Type B pancreatic cell (in vitro differentiated cells): Measurements from ENCODE around the gene ATG7. TPM values are rescaled to one million over a fixed set of nuclear protein-coding genes. Genes with fewer than 3 reads are reported as not detected.
A peak's percentile ranks its signal among the peaks of the same experiment; 100 is the strongest.

Experiments
- DNase-seq: peaks from one replicate; pipeline ENCODE4 v3.0.0; 2021; ENCODE audit warnings: mixed read lengths; ENCODE audit not compliant: unreplicated experiment; ENCODE audit errors: extremely low spot score
- H3K27ac Mint-ChIP-seq: 2 replicates; pipeline ENCODE4 v1.8.0; 2021; ENCODE audit warnings: mild to moderate bottlenecking, mixed read lengths
- H3K27me3 Mint-ChIP-seq: 2 replicates; pipeline ENCODE4 v1.8.0; 2021; ENCODE audit warnings: mixed read lengths
- H3K36me3 Mint-ChIP-seq: 2 replicates; pipeline ENCODE4 v1.8.0; 2021; ENCODE audit warnings: mixed read lengths
- H3K4me1 Mint-ChIP-seq: one replicate; pipeline ENCODE4 v1.8.0; 2021; ENCODE audit warnings: mixed read lengths; ENCODE audit not compliant: unreplicated experiment
- H3K4me3 Mint-ChIP-seq: 2 replicates; pipeline ENCODE4 v1.8.0; 2021; ENCODE audit warnings: mild to moderate bottlenecking, mixed read lengths
- H3K9me3 Mint-ChIP-seq: 2 replicates; pipeline ENCODE4 v1.8.0; 2021; ENCODE audit warnings: mixed read lengths
- CTCF ChIP-seq: fragments of 200-600 bp; sonication (generic); conservative IDR thresholded peaks from 2 replicates; pipeline ENCODE4 v1.5.0; 2021; ENCODE audit warnings: antibody characterized with exemption, mild to moderate bottlenecking
- total RNA-seq: library from RNA; stranded (reverse); gene quantifications from 2 replicates; pipeline ENCODE4 v1.2.1, GENCODE V29; 2021; ENCODE audit warnings: low replicate concordance

The ATG7 gene
- total RNA-seq, 1 donor from 2014 or later, result 32.4 TPM

GRCh38 chr3:11375333-11376088 is 103.3 kb downstream of the ATG7 start:
- Mint-ChIP-seq H3K27ac (no peak overlapping the region), H3K27me3 (no peaks in the 10 kb centered on the region)

GRCh38 chr3:11377719-11378118 is 105.5 kb downstream of the ATG7 start:
- Mint-ChIP-seq H3K27me3 (no peaks in the 10 kb centered on the region), H3K36me3 (peaks cover 4% of the 10 kb centered on the region), H3K4me1 (peaks cover 37% of the 10 kb centered on the region), H3K4me3 (no peak overlapping the region), H3K9me3 (no peaks in the 10 kb centered on the region), H3K27ac (no peak overlapping the region)
- TF ChIP-seq CTCF, result no peak
- no peak for DNase-seq

More at GRCh38 chr3:11375333-11376088, 103.3 kb downstream of the ATG7 start:
- TF ChIP-seq CTCF, result no peak
- Mint-ChIP-seq H3K4me1 (peaks cover 25% of the 10 kb centered on the region), H3K9me3 (no peaks in the 10 kb centered on the region), H3K36me3 (peaks cover 8% of the 10 kb centered on the region), H3K4me3 (no peak overlapping the region)
- DNase-seq, result no peak

- peak; percentile 90 for TF ChIP-seq CTCF
- H3K36me3 Mint-ChIP-seq, result peaks cover 11% of the 10 kb centered on the region
- no peaks in the 10 kb centered on the region for H3K27me3 Mint-ChIP-seq
- DNase-seq, result no peak
- peaks cover 40% of the 10 kb centered on the region for H3K4me1 Mint-ChIP-seq
- H3K4me3 Mint-ChIP-seq, result peak overlapping the region; percentile 2
- H3K27ac Mint-ChIP-seq, result peak overlapping the region; percentile 2
- H3K9me3 Mint-ChIP-seq, result no peaks in the 10 kb centered on the region
These were observed 107.1 kb downstream of the ATG7 start for GRCh38 chr3:11379238-11379823.

- peak overlapping the region; percentile 2 for H3K27ac Mint-ChIP-seq
- no peak for DNase-seq
- H3K27me3 Mint-ChIP-seq, result no peaks in the 10 kb centered on the region
- H3K4me3 Mint-ChIP-seq, result peak overlapping the region; percentile 2
- TF ChIP-seq CTCF, result no peak
- H3K9me3 Mint-ChIP-seq, result no peaks in the 10 kb centered on the region
- peaks cover 40% of the 10 kb centered on the region for H3K4me1 Mint-ChIP-seq
- H3K36me3 Mint-ChIP-seq, result peaks cover 11% of the 10 kb centered on the region
These were observed 107.9 kb downstream of the ATG7 start for GRCh38 chr3:11379824-11380701.

GRCh38 chr3:11381141-11381540 is 108.9 kb downstream of the ATG7 start:
- peaks cover 48% of the 10 kb centered on the region for H3K4me1 Mint-ChIP-seq
- no peaks in the 10 kb centered on the region for H3K9me3 Mint-ChIP-seq
- TF ChIP-seq CTCF, result no peak
- H3K27me3 Mint-ChIP-seq, result no peaks in the 10 kb centered on the region
- no peak overlapping the region for H3K27ac Mint-ChIP-seq
- H3K4me3 Mint-ChIP-seq, result peak overlapping the region; percentile 25
- H3K36me3 Mint-ChIP-seq, result peaks cover 14% of the 10 kb centered on the region
- DNase-seq, result no peak
